ENCODE measurements around the gene TRAF3IP3.

The TRAF3IP3 gene

GRCh38 chr1:209738270-209738669, 17.6 kb upstream of the TRAF3IP3 start:
- DNase-seq (ENCODE audit: low spot score): no peak

- no peak for DNase-seq (ENCODE audit: low spot score)
Observed at GRCh38 chr1:209741193-209741592, 14.7 kb upstream of the TRAF3IP3 start.

- no peak for DNase-seq (ENCODE audit: low spot score)
Observed at GRCh38 chr1:209741889-209742288, 14.0 kb upstream of the TRAF3IP3 start.

GRCh38 chr1:209742409-209743144, 13.3 kb upstream of the TRAF3IP3 start:
- DNase-seq (ENCODE audit: low spot score): no peak

GRCh38 chr1:209743145-209743482, 12.7 kb upstream of the TRAF3IP3 start:
- no peak for DNase-seq (ENCODE audit: low spot score)

GRCh38 chr1:209746451-209747165, 9.2 kb upstream of the TRAF3IP3 start:
- DNase-seq (ENCODE audit: low spot score): no peak

GRCh38 chr1:209747580-209748262, 8.1 kb upstream of the TRAF3IP3 start:
- DNase-seq (ENCODE audit: low spot score): peak; percentile 91

- no peak for DNase-seq (ENCODE audit: low spot score)
Observed at GRCh38 chr1:209748620-209749019, 7.2 kb upstream of the TRAF3IP3 start.

GRCh38 chr1:209749205-209749604, 6.6 kb upstream of the TRAF3IP3 start:
- no peak for DNase-seq (ENCODE audit: low spot score)

- no peak for DNase-seq (ENCODE audit: low spot score)
Observed at GRCh38 chr1:209749670-209750323, 6.1 kb upstream of the TRAF3IP3 start.

GRCh38 chr1:209751627-209752231, 4.1 kb upstream of the TRAF3IP3 start:
- no peak for DNase-seq (ENCODE audit: low spot score)

- DNase-seq (ENCODE audit: low spot score): no peak
Observed at GRCh38 chr1:209752890-209753289, 3.0 kb upstream of the TRAF3IP3 start.

- DNase-seq (ENCODE audit: low spot score): no peak
Observed at GRCh38 chr1:209755256-209755655, 597 bp upstream of the TRAF3IP3 start.

GRCh38 chr1:209756615-209757445, 977 bp downstream of the TRAF3IP3 start:
- no peak for DNase-seq (ENCODE audit: low spot score)

- no peak for DNase-seq (ENCODE audit: low spot score)
Observed at GRCh38 chr1:209758400-209758799, 2.5 kb downstream of the TRAF3IP3 start.

GRCh38 chr1:209759829-209760359, 4.0 kb downstream of the TRAF3IP3 start:
- DNase-seq (ENCODE audit: low spot score): no peak

- DNase-seq (ENCODE audit: low spot score): no peak
Observed at GRCh38 chr1:209761011-209761635, 5.3 kb downstream of the TRAF3IP3 start.

- DNase-seq (ENCODE audit: low spot score): no peak
Observed at GRCh38 chr1:209766051-209766450, 10.2 kb downstream of the TRAF3IP3 start.

GRCh38 chr1:209767096-209767495, 11.2 kb downstream of the TRAF3IP3 start:
- DNase-seq (ENCODE audit: low spot score): no peak

- no peak for DNase-seq (ENCODE audit: low spot score)
Observed at GRCh38 chr1:209767706-209768105, 11.9 kb downstream of the TRAF3IP3 start.
